Fibroblast of the aortic adventitia (primary cell): ENCODE data around the gene CGB5. TPM values are rescaled to one million over a fixed set of nuclear protein-coding genes. Genes with fewer than 3 reads are reported as not detected.
"Not testable (repeated sequence)": the region's sequence is repeated elsewhere in the genome, so short reads cannot be mapped to it uniquely, and the experiment has no call there.

ENCODE experiments used
- DNase-seq: peaks from one replicate; pipeline ENCODE4 v3.0.0-alpha.2; 2010; ENCODE audit warnings: low read depth
- H3K4me3 ChIP-seq: 2 replicates; pipeline ENCODE4 v1.5.1; 2011; ENCODE audit warnings: low read depth, mild to moderate bottlenecking, control low read depth, low read length, moderate library complexity
- total RNA-seq: library from RNA; depleted of rRNA; stranded (reverse); fragments of >200 nt; gene quantifications from 2 replicates; pipeline ENCODE4 v1.2.3, GENCODE V29; 2012; ENCODE audit warnings: low replicate concordance
- TF ChIP-seq, protein P1 (sequence below): IDR thresholded peaks from 2 replicates; pipeline ENCODE4 v1.5.1; 2011; ENCODE audit warnings: mild to moderate bottlenecking, low read length, control low read depth, inconsistent platforms; ENCODE audit not compliant: insufficient read depth

CGB5 gene
- not detected in 2 replicates for total RNA-seq

DNA sequence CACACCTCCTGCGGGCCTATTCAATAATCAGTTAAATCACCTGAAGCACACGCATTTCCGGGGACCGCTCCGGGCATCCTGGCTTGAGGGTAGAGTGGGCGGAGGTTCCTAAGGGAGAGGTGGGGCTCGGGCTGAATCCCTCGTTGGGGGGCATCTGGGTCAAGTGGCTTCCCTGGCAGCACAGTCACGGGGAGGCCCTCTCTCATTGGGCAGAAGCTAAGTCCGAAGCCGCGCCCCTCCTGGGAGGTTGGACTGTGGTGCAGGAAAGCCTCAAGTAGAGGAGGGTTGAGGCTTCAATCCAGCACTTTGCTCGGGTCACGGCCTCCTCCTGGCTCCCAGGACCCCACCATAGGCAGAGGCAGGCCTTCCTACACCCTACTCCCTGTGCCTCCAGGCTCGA, at the start of gene CGB5:
CGB5 (plus strand) TSS at position 301 of the 400 bp plus-strand sequence. CDS start 362 bp downstream, outside the sequence.
- H3K4me3 ChIP-seq, DNase-seq: not testable (repeated sequence)

DNA sequence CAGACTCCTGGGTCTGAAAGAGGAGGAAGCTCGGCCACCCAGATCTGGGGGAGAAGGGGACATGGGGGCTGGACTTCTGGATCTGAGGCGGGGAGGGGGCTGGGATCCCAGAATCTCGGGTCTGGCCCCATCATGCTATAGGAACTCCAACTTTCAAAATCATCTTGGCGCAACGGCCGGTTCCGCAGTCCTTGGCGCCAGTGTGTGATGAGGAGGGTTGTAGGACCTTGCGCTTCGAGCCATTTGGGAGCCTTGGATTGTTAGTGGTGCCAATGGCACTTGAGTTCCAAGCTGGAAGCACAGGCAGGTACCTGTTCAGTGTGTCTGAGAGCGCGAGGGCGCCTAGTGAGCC, 49.6 kb upstream of the CGB5 start:
- H3K4me3 ChIP-seq, result peak overlapping the region; percentile 96
- TF ChIP-seq, protein P1, sequence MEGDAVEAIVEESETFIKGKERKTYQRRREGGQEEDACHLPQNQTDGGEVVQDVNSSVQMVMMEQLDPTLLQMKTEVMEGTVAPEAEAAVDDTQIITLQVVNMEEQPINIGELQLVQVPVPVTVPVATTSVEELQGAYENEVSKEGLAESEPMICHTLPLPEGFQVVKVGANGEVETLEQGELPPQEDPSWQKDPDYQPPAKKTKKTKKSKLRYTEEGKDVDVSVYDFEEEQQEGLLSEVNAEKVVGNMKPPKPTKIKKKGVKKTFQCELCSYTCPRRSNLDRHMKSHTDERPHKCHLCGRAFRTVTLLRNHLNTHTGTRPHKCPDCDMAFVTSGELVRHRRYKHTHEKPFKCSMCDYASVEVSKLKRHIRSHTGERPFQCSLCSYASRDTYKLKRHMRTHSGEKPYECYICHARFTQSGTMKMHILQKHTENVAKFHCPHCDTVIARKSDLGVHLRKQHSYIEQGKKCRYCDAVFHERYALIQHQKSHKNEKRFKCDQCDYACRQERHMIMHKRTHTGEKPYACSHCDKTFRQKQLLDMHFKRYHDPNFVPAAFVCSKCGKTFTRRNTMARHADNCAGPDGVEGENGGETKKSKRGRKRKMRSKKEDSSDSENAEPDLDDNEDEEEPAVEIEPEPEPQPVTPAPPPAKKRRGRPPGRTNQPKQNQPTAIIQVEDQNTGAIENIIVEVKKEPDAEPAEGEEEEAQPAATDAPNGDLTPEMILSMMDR, result no peak
- DNase-seq, result no peak

DNA sequence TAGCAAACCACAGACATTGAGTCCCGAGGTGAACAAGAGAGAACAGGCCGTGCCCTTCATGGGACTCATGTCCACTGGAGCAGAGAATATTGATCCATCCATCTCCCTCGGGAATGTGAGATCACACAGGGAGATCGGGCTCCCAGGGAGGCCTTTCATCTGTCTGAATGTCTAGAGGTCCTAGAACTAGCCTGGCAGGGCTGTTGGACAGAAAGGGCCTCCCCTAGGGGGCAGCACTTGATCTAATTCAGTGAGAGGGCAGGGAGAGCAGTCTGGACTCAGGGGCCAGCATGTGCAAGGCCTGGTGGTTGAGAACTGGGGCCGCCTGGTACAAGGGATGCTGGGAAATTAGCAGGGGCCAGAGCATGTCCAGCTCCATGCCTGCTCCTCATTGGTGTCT, 45.7 kb upstream of the CGB5 start:
- no peak overlapping the region for H3K4me3 ChIP-seq
- TF ChIP-seq, protein P1, result peak; percentile 55
- DNase-seq, result peak; percentile 46

DNA sequence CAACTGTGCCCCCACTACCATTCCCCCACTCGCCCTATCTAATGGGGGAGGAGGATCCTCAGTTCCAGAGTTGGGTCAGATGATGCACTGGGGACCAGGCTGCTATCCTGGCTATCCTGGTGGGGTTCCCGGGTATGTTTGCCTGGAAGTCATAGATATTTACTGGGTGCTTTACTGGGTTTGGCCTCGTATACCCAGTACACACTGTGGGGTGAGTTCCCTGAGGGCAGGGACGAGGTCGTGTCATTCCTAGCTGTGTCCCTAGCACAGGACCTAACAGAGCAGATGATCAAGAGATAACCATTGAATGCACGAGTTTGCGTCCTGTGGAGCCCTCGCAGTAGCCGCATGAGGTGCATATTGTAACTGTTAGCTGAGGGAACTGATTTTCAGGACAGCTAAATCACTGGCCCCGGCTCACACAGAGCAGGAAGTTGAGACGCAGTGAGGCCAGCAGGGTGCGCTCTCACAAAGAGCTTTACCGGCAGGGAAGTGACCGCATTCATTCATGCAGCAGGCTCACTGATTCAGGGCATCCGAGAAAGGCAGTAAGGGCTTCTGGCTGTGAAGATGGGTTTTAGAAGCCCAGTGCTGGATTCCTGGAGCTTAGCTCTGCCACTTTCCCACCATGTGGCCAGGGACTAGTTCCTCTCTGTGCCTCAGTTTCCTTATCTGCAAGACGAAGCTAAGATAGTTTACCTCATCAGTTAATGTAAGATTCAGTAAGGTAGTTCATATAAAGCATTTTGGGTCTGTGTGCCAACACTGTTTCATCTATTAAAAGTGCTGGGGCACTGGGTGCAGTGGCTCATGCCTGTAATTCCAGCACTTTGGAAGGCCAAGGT, 43.9 kb upstream of the CGB5 start:
- TF ChIP-seq, protein P1, result peak; percentile 78
- peak; percentile 70 for DNase-seq
- H3K4me3 ChIP-seq, result no peak overlapping the region

DNA sequence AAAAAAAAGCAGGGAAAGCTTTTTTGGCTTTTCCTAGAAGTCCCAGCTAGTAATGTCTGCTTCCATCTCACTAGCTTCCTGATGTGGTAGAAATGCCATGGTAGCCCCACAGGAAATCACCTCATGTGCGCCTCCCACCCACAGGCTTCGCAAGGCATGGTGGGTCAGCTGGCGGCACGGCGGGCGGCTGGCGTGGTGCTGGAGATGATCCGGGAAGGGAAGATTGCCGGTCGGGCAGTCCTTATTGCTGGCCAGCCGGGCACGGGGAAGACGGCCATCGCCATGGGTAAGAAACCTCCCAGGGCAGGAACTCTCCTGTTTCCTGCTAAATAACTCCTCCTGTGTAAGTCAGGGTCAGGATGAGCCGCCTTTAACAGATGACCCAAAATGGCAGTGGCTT, 39.5 kb upstream of the CGB5 start:
- H3K4me3 ChIP-seq, result no peak overlapping the region
- no peak for DNase-seq
- TF ChIP-seq, protein P1, result no peak

DNA sequence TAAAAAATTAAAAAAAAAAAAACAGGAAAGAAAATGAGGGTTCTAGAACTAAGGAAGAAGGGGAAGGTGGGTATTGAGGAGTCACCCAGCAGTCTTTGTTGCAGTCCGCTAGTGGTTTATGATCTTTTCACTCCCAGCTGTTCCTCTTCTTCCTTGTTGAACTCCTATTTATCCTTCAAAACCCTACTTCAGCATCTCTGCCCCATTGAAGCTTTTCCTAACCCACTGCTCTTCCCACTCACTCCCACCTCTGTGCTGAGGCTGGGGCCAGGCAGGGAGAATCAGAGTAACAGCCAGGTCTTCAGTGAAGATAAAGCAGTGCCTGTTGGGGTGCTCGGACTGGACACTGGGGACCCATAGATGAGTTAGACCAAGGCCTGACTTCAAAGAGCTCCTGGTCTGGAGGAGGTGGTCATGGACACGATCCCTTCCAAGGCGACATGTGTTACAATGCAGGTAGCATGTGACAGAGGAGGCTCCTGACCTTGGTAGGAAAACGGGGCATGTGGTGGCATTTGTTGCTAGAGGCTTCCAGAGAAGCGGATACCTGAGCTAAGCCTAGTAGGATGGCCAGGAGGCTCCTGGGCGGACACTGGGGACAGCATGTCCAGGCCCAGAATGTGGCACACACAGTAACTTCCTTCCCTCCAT, 38.6 kb upstream of the CGB5 start:
- TF ChIP-seq, protein P1, result no peak
- DNase-seq, result no peak
- H3K4me3 ChIP-seq, result no peak overlapping the region

DNA sequence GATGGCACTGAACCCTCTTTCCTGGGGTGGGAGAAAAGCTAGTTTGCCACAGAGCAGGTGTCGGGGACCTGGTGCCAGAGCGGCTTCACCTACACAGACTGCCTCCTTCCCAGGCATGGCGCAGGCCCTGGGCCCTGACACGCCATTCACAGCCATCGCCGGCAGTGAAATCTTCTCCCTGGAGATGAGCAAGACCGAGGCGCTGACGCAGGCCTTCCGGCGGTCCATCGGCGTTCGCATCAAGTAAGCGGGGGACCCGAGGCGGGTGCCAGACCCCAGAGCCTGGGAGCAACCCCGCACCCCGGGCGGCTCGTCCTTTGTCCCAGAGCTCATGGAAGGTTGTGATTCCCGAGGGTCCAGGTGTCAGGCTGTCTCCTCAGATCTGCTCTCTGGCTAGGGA, 36.7 kb upstream of the CGB5 start:
- H3K4me3 ChIP-seq, result no peak overlapping the region
- no peak for DNase-seq
- TF ChIP-seq, protein P1, result no peak
